CD4-positive, alpha-beta T cell treated with Interleukin-10 for 1 hour (primary cell): ENCODE data around the gene PTAFR.

Source experiments
- DNase-seq: peaks from one replicate; pipeline ENCODE4 v3.0.0-alpha.2; 2020

PTAFR gene

DNA sequence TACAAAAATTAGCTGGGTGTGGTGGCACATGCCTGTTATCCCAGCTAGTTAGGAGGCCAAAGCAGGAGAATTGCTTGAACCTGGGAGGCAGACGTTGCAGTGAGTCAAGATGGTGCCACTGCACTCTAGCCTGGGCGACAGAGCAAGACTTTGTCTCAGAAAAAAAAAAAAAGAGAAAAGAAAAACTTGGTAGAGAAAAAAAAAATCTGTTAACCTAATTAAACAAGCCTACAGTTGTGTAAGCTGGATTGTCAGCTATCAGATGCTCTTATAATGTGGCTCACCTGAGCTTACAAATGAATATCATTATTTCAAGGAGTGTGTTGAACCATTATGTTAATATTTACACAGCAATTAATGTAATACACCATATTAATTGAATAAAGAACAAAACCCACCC is 61.6 kb downstream of the PTAFR start:
- no peak for DNase-seq

DNA sequence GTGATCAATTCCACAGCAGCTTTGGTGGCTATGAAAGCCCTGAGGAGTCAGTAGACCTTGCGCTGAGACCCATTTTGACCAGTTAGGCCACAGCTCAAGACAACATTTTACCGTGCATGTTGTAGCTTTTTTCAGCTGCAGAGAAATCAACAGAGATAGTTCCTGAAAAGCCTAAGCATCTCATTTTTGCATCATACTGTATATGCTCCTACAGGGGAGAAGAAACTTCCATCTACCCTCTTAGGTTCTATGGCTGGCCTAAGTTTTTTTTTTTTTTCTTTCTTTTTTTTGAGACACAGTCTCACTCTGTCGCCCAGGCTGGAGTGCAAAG is 63.3 kb downstream of the PTAFR start:
- DNase-seq = no peak

DNA sequence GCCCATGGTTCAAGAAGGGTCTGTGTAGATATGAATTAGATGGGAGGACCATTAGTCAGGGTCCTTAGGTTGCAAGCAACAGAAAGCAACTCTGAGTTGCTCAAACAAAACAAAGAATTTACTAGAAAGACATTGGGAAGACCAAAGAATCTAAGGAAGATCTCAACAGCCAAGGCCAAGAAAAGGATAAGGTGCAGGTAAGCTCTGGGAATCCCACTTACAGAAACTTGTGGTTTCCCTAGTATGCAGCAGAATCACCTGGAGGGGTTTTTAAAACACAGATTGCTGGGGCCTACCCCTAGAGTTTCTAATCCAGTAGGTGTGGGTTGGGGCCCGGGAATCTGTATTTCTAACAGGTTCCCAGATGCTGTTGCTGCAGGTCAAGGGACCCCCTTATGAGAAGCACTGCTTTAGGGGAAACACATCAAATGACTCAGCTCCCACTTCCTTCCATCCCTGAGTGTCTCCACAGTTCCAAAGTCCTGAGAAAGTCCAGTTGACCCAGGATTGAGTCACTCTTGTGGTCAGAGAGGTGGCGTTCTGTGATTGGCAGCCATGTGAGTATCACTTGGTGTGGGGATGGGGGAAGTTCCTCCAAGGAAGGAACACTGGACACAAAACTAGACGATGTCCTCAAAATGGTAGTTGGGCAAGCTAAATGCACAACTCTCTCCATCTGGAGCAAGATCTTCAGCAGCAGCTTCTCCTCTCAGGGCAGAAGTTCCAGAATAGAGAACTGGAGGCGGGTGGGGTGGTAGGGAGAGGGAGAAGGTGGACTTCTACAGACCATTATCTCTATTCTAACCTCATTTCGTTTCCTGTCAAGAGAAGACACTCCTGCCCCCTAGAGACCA is 63.9 kb downstream of the PTAFR start:
- peak; percentile 28 for DNase-seq

DNA sequence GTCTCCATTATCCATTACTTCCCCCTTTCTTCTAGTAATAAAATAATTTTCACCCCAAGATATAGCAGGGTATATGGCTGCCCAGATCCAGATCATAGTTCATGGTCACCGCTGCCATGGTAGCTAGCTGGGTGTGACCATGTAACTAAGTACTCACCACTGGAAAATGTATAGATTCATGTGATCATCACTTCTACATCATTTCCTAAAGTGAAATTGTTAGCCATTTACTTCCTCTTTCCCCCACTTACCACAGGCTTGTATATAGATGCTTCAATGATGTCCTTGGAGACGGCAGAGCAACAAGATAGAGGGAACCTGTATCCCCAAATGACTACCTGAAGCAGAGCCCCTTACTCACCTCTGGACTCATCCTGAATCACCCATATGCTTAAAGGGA is 65.3 kb downstream of the PTAFR start:
- DNase-seq = peak; percentile 23

DNA sequence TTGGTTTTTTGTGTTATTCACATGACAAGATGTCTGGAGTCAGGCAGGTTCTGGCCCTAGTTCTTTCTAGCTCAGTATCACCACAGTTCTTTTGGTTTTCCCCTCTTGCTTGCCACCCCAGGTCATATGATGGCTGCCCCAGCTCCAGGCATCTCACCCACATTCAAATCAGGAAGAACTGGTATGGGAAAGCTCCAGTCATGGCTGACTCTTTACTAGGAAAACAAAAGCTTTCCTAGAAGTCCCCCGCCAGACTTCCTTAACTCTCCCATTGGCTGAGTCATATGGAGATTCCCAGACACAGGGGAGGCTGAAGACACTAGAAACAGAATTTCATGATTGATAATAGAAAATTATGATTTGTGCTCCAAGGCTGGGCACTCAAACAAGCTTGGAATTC is 65.9 kb downstream of the PTAFR start:
- DNase-seq = no peak

DNA sequence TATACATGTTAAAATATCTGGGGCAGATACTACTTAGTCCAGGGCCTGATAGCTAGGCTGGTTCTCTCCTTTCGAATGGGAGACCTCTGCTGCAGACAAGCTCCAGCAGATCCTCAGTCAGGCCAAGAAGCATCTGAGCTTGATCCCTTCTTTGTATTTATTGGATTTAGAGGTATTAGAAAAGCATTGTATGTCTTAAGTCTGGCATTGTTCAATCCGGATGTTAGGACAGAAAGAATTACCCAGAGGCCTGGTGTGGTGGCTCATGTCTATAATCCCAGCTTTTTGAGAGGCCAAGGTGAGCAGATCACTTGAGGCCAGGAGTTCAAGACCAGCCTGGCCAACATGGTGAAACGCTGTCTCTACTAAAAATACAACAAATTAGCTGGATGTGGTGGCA is 66.9 kb downstream of the PTAFR start:
- DNase-seq = no peak

DNA sequence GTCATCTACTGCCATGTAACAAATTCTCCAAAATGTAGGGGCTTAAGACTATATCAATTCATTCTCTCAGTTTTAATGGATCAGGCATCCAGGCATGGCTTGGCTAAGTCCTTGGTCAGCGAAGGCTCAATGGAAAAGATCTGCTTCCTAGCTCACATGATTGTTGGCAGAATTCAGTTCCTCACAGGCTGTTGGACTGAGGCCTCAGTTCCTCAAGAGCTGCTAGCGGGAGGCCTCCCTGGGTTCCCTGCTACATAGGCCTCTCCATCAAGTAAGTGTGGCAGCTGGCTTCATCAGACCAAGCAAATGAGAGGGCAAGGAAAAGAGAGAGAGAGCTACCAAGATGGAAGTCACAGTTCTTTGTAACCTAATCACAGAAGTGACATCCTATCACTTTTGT is 68.5 kb downstream of the PTAFR start:
- DNase-seq = no peak

DNA sequence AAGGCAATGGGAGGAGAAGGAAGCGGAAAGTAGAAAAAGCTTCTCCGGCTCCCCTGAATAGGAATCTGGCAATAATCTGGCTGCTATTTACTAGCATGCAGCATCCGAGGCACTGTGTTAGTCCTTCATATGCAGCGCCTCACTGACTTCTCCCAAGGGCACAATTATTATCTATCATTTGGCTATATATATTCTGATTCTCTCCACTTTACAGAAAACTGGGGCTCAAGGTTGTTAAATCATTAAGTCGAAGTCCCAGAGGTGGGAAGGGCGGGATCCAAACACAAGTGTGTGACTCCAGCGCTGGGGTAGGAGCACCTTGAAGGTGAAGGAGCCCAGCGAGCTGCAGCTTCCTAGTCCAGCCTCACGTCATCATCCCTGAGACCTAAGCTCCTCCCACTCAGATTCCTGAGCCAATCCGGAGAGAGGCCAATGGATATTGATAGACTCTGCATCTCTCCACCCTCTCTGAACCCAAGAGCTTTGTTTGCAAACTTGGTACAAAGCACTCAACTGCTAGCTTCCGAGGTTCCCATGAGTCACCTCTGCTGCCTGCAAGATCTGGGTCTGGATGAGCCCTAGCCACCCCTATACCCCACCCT is 71.5 kb downstream of the PTAFR start:
- DNase-seq = no peak

DNA sequence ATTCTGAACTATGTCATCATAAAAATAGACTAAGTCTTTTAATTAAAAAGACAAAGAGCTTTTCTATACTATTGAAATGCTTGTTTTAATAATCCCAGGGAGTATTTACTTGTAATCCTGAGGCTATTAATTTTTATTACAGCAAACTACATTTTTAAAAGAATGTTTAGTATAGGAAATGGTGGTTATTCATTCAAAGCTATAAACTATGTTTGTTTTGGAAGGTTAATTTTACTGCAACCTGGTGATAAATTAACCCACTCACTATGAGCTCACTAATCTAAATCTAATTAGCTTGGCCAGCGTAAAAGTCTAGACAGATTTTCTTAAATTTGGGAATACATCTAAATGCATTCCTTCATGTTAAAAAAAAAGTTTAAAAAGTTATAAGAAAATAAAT is 74.3 kb downstream of the PTAFR start:
- DNase-seq = no peak

DNA sequence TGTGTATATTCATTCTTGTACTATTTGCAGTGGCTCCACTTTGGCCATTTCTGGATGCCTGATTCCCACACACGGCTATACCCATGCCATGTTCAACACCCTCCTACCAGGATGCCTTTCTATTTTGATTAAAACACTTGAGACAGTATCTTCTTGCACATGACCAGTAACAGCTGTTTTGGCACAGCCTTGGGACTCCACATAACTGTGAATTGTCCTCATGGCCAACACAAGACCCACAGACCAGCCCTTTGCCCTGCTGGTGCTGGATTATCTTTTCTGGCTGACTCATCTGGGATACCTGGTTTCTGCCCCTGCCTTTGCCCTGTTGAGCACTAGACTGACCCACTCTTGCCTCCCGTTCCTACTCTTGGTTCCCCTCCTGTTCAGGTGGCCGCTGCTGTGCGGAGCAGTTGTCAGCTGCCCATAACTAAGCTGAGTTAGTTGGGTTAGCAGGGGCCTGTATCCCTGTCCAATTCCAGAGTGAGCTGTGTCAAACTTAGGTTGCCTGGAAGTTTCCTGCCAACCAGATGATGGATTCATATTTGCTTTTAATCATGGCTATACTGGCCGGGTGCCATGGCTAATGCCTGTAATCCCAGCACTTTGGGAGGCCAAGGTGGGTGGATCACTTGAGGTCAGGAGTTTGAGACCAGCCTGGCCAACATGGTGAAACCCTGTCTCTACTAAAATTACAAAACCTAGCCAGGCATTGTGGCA is 77.3 kb downstream of the PTAFR start:
- DNase-seq = no peak
